Raji (cell line): ENCODE measurements around the gene PDXDC1.

Experiments
- POLR2A ChIP-seq: IDR thresholded peaks from 2 replicates; pipeline ENCODE4 v1.6.1; 2011; ENCODE audit warnings: low read depth, low read length, control low read depth; ENCODE audit not compliant: insufficient read depth

PDXDC1 gene

DNA sequence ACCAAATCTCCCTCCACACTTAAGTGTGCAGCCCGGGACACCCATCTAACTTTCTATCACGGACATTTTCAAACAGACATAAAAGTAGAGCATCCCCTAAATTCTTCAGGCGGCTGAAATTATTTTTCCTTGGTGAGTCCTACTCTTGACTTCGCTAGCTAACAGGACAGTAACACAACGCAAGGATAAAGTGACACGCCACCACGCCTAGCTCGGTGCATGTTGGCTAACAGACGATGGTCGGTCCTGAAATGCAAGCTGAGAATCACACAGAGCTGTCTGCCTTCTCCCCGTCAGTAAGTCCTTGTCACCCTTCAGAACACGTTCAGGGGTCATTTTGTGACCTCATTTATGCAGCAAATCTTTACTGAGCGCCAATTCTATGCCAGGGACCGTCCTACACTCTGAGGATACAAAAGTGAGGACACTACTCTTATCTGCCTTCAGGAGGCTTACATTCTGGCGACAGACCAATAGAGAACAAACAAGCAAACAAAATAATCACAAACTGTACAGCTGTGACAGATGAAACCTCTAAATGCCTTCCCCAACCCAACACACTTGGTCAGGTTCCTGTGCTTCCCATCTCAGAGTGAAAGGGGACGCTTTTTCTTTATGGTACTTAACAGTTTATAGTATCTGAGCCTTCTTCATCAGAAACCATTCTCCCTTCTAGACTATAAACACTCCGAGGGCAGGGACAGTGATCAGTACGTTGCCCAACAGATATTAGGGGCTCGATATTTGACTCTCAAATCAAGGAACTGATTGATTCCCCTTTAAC lies 79.7 kb downstream of the PDXDC1 start:
- no peak for TF ChIP-seq POLR2A

- TF ChIP-seq POLR2A, result peak; percentile 48; the same call in 1 of the 2 replicates
Measured at GRCh38 chr16:15055141-15056053, 80.6 kb downstream of the PDXDC1 start.

DNA sequence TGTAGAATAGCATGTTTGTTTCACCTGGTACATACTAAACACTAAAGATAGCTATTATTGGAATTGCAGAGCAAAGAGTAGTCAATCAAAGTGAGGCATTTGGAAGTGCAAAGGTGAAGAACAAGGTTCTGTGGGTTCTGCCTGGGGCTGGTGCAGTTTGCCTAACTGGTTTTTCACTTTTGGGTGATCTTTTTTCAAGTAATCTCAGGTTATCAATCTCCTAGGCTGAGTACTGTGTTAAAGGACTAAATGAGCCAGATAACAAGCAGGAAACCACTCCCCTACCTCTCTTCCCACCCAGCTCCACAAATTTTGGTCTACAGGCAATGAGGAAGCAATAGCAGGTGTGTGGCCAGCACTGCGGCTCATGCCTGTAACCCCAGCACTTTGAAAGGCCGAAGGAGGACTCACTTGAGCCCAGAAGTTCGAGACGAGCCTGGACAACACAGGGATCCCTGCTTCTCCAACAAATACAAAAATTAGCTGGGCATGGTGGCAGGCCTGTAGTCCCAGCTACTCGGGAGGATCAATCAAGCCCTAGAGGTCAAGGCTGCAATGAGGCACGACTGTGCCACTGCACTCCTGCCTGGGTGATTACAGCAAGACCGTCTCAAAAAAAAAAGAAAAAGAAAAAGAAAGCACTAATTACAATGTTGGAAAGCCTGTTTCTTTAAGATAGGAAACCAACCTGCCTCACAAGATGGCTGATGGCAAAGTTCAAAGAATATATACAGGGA lies 83.0 kb downstream of the PDXDC1 start:
- no peak for TF ChIP-seq POLR2A

DNA sequence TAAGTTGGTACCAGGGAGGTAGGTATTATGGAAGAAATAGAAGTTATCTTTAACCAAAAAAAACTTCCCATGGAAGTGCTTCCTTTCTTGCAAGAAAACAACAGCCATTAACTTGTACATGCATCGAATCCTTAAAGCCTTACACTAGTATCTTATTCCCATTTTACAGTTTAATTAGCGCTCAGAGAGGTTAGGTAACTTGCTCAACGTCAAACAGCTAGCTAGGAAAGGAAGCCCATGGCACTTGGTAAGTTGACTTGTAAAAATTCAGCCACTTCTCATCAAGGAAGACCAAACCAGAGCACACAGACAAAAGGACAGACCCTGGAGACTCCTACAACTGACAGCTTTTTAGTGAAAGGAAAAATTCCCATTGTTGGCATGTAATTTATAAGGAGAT lies 84.5 kb downstream of the PDXDC1 start:
- no peak for TF ChIP-seq POLR2A

DNA sequence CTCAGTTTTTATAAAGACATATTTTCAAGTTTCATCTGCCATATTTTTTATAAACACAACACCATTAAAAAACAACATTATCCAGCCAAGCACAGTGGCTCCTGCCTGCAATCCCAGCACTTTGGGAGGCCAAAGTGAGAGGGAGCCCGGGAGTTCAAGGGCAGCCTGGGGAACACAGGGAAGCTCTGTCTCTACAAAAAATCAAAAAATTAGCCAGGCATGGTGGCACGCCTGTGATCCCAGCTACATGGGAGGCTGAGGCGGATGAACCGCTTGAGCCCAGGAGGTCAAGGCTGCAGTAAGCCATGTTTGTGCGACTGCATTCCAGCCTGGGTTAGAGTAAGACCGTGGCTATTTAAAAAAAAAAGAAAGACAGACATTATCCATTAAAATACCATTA lies 98.3 kb downstream of the PDXDC1 start:
- no peak for TF ChIP-seq POLR2A

DNA sequence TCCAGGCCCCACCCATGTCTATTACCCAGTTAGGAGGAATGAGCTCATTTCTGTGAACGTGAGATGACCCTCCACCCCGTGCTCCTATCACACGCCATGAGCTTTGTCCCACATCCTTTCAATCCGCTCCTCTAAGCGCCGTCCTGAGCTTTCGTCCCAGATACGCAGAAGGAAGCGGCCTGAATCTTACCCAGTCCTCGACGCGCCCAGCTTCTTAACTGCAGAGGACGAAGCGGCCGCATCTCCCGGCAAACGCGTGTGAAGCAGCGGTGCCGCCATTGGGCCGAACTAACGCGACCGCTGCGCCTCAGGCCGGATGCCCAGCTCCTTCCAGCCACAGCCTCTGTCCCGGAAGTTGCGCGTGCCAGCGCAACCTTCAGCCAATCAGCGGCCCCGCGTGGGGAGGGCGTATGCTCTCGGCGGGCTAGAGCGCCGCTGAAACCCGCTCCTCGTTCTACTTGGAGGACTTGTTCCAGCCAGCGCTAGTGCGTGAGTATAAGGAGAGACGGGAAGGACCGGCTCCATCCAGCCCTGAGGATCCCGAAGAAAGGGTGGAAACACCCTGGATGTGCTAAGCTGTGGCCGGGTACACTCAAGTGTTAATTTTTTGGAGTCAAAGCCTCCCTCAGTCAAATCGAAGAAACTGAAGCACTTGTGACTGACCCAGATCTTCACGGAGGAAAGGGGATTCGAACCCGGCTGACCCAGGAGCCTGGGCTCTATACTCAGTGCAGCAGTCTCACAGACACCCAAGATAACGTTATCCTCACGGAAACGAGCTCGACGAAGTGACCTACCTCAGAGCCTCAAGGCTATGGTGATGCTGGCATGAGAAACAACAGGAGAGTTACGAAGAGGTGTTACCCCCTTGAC lies 119.4 kb downstream of the PDXDC1 start, which contains the start of gene RRN3:
TSS of gene RRN3 (minus strand) at position 318 of the 873 bp plus-strand sequence. CDS start at position 279, 39 bp downstream.
- peak; percentile 89 for TF ChIP-seq POLR2A

- no peak for TF ChIP-seq POLR2A
Measured at GRCh38 chr16:15141586-15141985, 166.8 kb downstream of the PDXDC1 start.

DNA sequence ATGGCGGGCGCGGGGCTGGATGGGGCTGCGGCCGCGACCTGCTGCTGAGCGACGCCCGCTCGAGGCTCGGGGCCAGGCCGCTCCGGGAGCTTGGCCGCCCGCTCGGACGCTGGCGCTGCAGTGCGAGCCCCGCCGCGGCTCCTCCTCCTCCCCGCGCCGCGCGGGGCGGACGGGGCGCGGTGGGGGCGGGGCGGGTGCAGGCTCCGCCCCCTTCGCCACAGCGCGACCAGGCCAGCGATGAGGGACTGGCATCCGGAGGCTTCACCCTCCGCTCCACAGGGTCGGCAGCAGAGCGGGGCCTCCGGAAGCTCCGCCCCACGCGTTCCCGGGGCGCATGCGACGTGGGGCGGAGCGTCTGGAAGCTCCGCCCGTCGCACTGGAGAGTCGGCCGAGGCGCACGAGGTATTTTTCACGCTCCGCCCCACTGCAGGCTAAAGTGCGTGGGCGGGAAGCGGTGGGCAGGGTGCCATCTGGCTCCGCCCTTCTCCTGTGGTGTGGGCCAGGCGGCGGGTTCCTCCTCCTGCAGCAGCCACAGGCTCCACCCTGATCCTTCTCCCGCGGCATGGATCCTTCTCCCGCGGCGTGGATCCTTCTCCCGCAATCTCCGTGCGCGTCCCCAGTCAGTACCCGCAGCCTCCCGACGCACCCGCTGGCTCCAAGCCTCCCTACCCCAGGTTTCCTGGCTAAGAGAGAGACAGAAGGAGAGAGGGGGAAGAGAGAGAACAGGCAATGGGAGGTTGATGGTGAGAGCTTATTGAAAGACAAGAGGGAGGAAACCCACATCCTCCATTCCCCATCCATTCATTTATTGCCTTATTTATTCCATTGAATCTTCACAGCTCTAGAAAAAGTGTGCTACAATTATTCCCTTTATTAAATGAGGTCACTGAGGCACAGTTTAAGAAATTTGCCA lies 180.1 kb downstream of the PDXDC1 start:
- TF ChIP-seq POLR2A, result peak; percentile 65
